WTC11 (cell line): Measurements from ENCODE around the gene ISCA1.

Source experiments
- CREB1 ChIP-seq: sonication (generic); formaldehyde crosslinking; IDR thresholded peaks from 2 replicates; pipeline ENCODE4 v1.8.0; 2023; ENCODE audit warnings: mild to moderate bottlenecking, missing genetic modification reagents
- CTCF ChIP-seq: fragments of 200-600 bp; IDR thresholded peaks from 2 replicates; pipeline ENCODE4 v1.8.0; 2022; ENCODE audit warnings: antibody characterized with exemption
- E2F1 ChIP-seq: sonication (generic); formaldehyde crosslinking; IDR thresholded peaks from 2 replicates; pipeline ENCODE4 v1.8.0; 2022; ENCODE audit warnings: mild to moderate bottlenecking, missing genetic modification reagents
- ELF4 ChIP-seq: sonication (generic); formaldehyde crosslinking; IDR thresholded peaks from 2 replicates; pipeline ENCODE4 v1.8.1; 2022; ENCODE audit warnings: low read depth, mild to moderate bottlenecking, moderate library complexity, missing genetic modification reagents
- ETV6 ChIP-seq: sonication (generic); formaldehyde crosslinking; IDR thresholded peaks from 2 replicates; pipeline ENCODE4 v1.8.1; 2022; ENCODE audit warnings: mild to moderate bottlenecking, missing genetic modification reagents
- MAX ChIP-seq: sonication (generic); formaldehyde crosslinking; IDR thresholded peaks from 2 replicates; pipeline ENCODE4 v1.8.0; 2022; ENCODE audit warnings: mild to moderate bottlenecking, missing genetic modification reagents
- NFYB ChIP-seq: sonication (generic); formaldehyde crosslinking; conservative IDR thresholded peaks from 2 replicates; pipeline ENCODE4 v1.8.0; 2022; ENCODE audit warnings: low read depth, missing genetic modification reagents
- RORB ChIP-seq: fragments of 250-450 bp; sonication (Bioruptor Pico); IDR thresholded peaks from 2 replicates; pipeline ENCODE4 v1.9.0; 2021; ENCODE audit warnings: mild to moderate bottlenecking
- TEAD4 ChIP-seq: sonication (generic); formaldehyde crosslinking; IDR thresholded peaks from 2 replicates; pipeline ENCODE4 v1.8.0; 2022; ENCODE audit warnings: mild to moderate bottlenecking, missing genetic modification reagents
- ZNF263 ChIP-seq: sonication (generic); formaldehyde crosslinking; IDR thresholded peaks from 2 replicates; pipeline ENCODE4 v1.8.1; 2022; ENCODE audit warnings: low read depth, mild to moderate bottlenecking, moderate library complexity, missing genetic modification reagents
- ZSCAN18 ChIP-seq: fragments of 250-450 bp; sonication (Bioruptor Pico); IDR thresholded peaks from 2 replicates; pipeline ENCODE4 v2.1.2; 2022; ENCODE audit warnings: mild to moderate bottlenecking, moderate library complexity

- TF ChIP-seq CTCF (no peak), ZSCAN18 (CRISPR knock-in tag) (no peak), MAX (CRISPR knock-in tag) (no peak), NFYB (CRISPR knock-in tag) (no peak), ZNF263 (CRISPR knock-in tag) (no peak), E2F1 (CRISPR knock-in tag) (no peak), CREB1 (CRISPR knock-in tag) (no peak), ELF4 (CRISPR knock-in tag) (no peak), TEAD4 (CRISPR knock-in tag) (no peak), ETV6 (CRISPR knock-in tag) (no peak), RORB (CRISPR knock-in tag) (no peak)
These were observed 40.3 kb downstream of the ISCA1 start for GRCh38 chr9:86242071-86242470.
